Mesothelial cell of epicardium (in vitro differentiated cells): Measurements from ENCODE around the gene PRR18. TPM values are rescaled to one million over a fixed set of nuclear protein-coding genes. Genes with fewer than 3 reads are reported as not detected.
A peak's percentile ranks its signal among the peaks of the same experiment; 100 is the strongest.

Experiments used
- DNase-seq, 2 experiments: peaks; one replicate each; pipeline ENCODE4 v3.0.0; 2021; ENCODE audit warnings: low spot score in 2 of 2; ENCODE audit not compliant: unreplicated experiment in 2 of 2
- H3K27ac Mint-ChIP-seq: 2 replicates; pipeline ENCODE4 v1.8.0; 2021; ENCODE audit warnings: mixed read lengths
- H3K27me3 Mint-ChIP-seq: 2 replicates; pipeline ENCODE4 v1.8.0; 2021; ENCODE audit warnings: low read depth, mixed read lengths
- H3K36me3 Mint-ChIP-seq: 2 replicates; pipeline ENCODE4 v1.8.0; 2021; ENCODE audit warnings: mixed read lengths
- H3K4me1 Mint-ChIP-seq: 2 replicates; pipeline ENCODE4 v1.8.0; 2021; ENCODE audit warnings: mixed read lengths
- H3K4me3 Mint-ChIP-seq: 2 replicates; pipeline ENCODE4 v1.8.0; 2021; ENCODE audit warnings: mild to moderate bottlenecking, moderate library complexity, mixed read lengths
- H3K9me3 Mint-ChIP-seq: 2 replicates; pipeline ENCODE4 v1.8.0; 2021; ENCODE audit warnings: mixed read lengths
- total RNA-seq: library from RNA; stranded (reverse); gene quantifications from 3 replicates; pipeline ENCODE4 v1.2.1, GENCODE V29; 2021
- TF ChIP-seq, protein P1 (sequence below): fragments of 200-600 bp; sonication (generic); IDR thresholded peaks from one replicate; pipeline ENCODE4 v1.5.0; 2021; ENCODE audit warnings: antibody characterized with exemption; ENCODE audit not compliant: unreplicated experiment

The PRR18 gene
- total RNA-seq, 1 donor from 2014 or later, result 0.38 TPM

GRCh38 chr6:166278579-166279392 lies 29.4 kb downstream of the PRR18 start:
- no peaks in the 10 kb centered on the region for H3K9me3 Mint-ChIP-seq
- no peaks in the 10 kb centered on the region for H3K36me3 Mint-ChIP-seq
- H3K27ac Mint-ChIP-seq, result no peak overlapping the region
- no peak overlapping the region for H3K4me3 Mint-ChIP-seq
- TF ChIP-seq, protein P1, sequence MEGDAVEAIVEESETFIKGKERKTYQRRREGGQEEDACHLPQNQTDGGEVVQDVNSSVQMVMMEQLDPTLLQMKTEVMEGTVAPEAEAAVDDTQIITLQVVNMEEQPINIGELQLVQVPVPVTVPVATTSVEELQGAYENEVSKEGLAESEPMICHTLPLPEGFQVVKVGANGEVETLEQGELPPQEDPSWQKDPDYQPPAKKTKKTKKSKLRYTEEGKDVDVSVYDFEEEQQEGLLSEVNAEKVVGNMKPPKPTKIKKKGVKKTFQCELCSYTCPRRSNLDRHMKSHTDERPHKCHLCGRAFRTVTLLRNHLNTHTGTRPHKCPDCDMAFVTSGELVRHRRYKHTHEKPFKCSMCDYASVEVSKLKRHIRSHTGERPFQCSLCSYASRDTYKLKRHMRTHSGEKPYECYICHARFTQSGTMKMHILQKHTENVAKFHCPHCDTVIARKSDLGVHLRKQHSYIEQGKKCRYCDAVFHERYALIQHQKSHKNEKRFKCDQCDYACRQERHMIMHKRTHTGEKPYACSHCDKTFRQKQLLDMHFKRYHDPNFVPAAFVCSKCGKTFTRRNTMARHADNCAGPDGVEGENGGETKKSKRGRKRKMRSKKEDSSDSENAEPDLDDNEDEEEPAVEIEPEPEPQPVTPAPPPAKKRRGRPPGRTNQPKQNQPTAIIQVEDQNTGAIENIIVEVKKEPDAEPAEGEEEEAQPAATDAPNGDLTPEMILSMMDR, result no peak
- DNase-seq, result no peak
- H3K4me1 Mint-ChIP-seq, result peaks cover 2% of the 10 kb centered on the region
- peaks cover 73% of the 10 kb centered on the region for H3K27me3 Mint-ChIP-seq

- Mint-ChIP-seq H3K27ac (no peak overlapping the region), H3K27me3 (peaks cover 69% of the 10 kb centered on the region), H3K36me3 (no peaks in the 10 kb centered on the region), H3K4me3 (no peak overlapping the region), H3K9me3 (no peaks in the 10 kb centered on the region), H3K4me1 (peaks cover 2% of the 10 kb centered on the region)
- DNase-seq, result no peak
- TF ChIP-seq, protein P1, result no peak
Measured at GRCh38 chr6:166277892-166278578, 30.2 kb downstream of the PRR18 start.

DNA sequence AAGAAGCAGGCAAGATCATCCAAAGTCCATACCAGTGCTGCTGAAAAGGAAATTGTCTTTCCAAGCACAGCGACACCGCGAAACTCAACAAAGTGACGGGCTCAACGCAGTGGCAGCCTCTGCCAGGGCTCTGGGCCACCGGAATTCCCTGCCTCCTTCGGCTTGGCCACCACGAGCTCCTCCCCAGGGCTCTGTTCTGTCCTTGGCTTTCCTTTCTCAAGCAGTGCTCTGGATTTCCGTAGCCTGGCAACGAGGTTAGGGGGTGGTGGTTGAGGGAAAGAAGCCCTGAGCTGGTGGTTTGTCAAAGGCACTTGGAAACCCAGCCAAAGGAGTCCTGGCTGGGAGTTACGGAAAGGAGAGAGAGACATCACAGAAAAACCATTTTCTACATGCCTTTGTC lies 31.2 kb downstream of the PRR18 start:
- H3K36me3 Mint-ChIP-seq, result no peaks in the 10 kb centered on the region
- DNase-seq, result no peak
- H3K27ac Mint-ChIP-seq, result no peak overlapping the region
- H3K27me3 Mint-ChIP-seq, result peaks cover 61% of the 10 kb centered on the region
- H3K9me3 Mint-ChIP-seq, result no peaks in the 10 kb centered on the region
- TF ChIP-seq, protein P1, result no peak
- H3K4me3 Mint-ChIP-seq, result no peak overlapping the region
- H3K4me1 Mint-ChIP-seq, result peaks cover 2% of the 10 kb centered on the region

DNA sequence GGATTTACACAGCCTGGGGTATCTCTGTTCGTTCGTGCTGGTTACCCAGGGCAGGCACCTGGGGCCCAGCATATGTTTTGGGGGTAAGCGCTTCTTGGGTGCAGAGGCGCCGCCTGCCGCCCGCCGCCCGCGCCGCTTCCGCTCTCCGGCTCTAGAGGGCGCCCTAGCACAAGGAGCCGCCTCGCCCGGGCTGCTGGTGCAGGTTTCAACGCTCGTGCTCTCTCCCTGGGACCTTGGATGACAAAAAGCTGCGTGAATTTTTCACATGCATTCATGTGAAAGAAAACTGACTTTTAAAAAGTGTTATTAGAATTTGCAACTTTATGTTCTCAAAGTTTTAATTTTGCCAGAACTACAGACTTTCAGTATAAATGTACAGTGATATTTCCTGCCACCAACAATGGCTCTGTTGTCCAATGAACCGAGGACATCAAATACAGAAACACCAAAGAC lies 32.5 kb downstream of the PRR18 start:
- Mint-ChIP-seq H3K9me3 (no peaks in the 10 kb centered on the region), H3K36me3 (no peaks in the 10 kb centered on the region), H3K27me3 (peaks cover 61% of the 10 kb centered on the region), H3K4me3 (no peak overlapping the region), H3K4me1 (peaks cover 2% of the 10 kb centered on the region), H3K27ac (no peak overlapping the region)
- TF ChIP-seq, protein P1, result peak; percentile 87
- DNase-seq, result peak; percentile 72 to 91

DNA sequence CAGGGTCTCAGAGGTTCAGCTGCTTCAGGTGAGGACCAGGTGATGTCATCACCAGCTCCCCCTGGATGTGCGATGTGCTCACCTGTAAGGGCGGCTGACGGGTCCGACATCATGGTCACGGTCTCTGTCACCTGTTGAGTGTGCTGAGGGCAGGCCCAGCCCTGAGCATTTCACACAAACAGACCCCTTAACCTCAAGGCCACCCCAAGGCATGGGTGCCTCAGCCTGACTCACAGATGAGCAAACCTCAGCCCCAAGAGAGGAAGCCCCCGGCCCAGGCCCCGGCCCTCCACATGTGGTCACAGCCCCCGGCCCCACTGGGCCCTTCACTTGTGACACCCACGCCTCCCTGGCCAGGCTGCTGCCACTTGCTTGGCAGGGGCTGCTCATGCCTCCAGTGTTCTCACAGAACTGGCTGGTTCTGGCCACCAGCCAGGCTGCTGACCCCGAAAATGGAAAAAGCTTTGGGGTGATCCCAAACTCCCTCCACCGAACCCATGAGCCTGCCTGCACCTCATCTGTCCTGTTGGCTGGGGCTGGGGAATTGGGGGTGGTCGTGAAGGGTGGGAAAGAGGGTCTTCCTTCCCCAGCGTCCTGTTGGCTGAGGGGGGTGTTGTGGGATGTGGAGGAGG lies 33.3 kb downstream of the PRR18 start:
- Mint-ChIP-seq H3K9me3 (no peaks in the 10 kb centered on the region), H3K4me3 (no peak overlapping the region), H3K36me3 (no peaks in the 10 kb centered on the region), H3K4me1 (peaks cover 2% of the 10 kb centered on the region), H3K27me3 (peaks cover 62% of the 10 kb centered on the region), H3K27ac (no peak overlapping the region)
- TF ChIP-seq, protein P1, result no peak
- no peak for DNase-seq
